Type B pancreatic cell (in vitro differentiated cells): ENCODE results near the gene SLU7. TPM values are rescaled to one million over a fixed set of nuclear protein-coding genes. Genes with fewer than 3 reads are reported as not detected.

Source experiments
- DNase-seq: peaks from one replicate; pipeline ENCODE4 v3.0.0; 2021; ENCODE audit warnings: mixed read lengths; ENCODE audit not compliant: unreplicated experiment; ENCODE audit errors: extremely low spot score
- H3K27ac Mint-ChIP-seq: 2 replicates; pipeline ENCODE4 v1.8.0; 2021; ENCODE audit warnings: mild to moderate bottlenecking, mixed read lengths
- H3K27me3 Mint-ChIP-seq: 2 replicates; pipeline ENCODE4 v1.8.0; 2021; ENCODE audit warnings: mixed read lengths
- H3K36me3 Mint-ChIP-seq: 2 replicates; pipeline ENCODE4 v1.8.0; 2021; ENCODE audit warnings: mixed read lengths
- H3K4me1 Mint-ChIP-seq: one replicate; pipeline ENCODE4 v1.8.0; 2021; ENCODE audit warnings: mixed read lengths; ENCODE audit not compliant: unreplicated experiment
- H3K4me3 Mint-ChIP-seq: 2 replicates; pipeline ENCODE4 v1.8.0; 2021; ENCODE audit warnings: mild to moderate bottlenecking, mixed read lengths
- H3K9me3 Mint-ChIP-seq: 2 replicates; pipeline ENCODE4 v1.8.0; 2021; ENCODE audit warnings: mixed read lengths
- total RNA-seq: library from RNA; stranded (reverse); gene quantifications from 2 replicates; pipeline ENCODE4 v1.2.1, GENCODE V29; 2021; ENCODE audit warnings: low replicate concordance
- TF ChIP-seq, protein P1 (sequence below): fragments of 200-600 bp; sonication (generic); conservative IDR thresholded peaks from 2 replicates; pipeline ENCODE4 v1.5.0; 2021; ENCODE audit warnings: antibody characterized with exemption, mild to moderate bottlenecking

SLU7 gene
- total RNA-seq, 1 donor from 2014 or later = 37.7 TPM

DNA sequence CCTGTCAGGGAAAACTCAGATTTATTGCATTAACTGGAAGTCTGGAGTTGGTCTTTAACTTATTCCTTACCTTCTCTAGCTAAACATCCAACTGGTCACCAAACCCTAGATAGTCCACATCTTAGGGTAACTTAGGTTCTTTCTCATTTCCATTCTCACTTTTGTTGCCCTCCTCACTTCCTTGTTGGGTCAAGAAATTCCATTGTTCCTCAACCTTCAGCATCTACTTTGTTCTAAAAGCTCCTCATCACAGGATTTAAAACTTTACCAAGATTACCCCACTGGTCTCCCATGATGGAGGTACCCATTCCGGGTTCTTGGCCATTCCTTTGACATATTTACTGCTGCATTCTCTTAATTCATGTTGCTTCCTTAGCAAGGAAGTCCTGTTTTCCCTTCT lies 34.9 kb upstream of the SLU7 start:
- H3K4me3 Mint-ChIP-seq = no peak overlapping the region
- H3K36me3 Mint-ChIP-seq = no peaks in the 10 kb centered on the region
- TF ChIP-seq, protein P1, sequence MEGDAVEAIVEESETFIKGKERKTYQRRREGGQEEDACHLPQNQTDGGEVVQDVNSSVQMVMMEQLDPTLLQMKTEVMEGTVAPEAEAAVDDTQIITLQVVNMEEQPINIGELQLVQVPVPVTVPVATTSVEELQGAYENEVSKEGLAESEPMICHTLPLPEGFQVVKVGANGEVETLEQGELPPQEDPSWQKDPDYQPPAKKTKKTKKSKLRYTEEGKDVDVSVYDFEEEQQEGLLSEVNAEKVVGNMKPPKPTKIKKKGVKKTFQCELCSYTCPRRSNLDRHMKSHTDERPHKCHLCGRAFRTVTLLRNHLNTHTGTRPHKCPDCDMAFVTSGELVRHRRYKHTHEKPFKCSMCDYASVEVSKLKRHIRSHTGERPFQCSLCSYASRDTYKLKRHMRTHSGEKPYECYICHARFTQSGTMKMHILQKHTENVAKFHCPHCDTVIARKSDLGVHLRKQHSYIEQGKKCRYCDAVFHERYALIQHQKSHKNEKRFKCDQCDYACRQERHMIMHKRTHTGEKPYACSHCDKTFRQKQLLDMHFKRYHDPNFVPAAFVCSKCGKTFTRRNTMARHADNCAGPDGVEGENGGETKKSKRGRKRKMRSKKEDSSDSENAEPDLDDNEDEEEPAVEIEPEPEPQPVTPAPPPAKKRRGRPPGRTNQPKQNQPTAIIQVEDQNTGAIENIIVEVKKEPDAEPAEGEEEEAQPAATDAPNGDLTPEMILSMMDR = no peak
- no peak overlapping the region for H3K27ac Mint-ChIP-seq
- DNase-seq = no peak
- no peaks in the 10 kb centered on the region for H3K9me3 Mint-ChIP-seq
- H3K4me1 Mint-ChIP-seq = no peaks in the 10 kb centered on the region
- peaks cover 10% of the 10 kb centered on the region for H3K27me3 Mint-ChIP-seq

DNA sequence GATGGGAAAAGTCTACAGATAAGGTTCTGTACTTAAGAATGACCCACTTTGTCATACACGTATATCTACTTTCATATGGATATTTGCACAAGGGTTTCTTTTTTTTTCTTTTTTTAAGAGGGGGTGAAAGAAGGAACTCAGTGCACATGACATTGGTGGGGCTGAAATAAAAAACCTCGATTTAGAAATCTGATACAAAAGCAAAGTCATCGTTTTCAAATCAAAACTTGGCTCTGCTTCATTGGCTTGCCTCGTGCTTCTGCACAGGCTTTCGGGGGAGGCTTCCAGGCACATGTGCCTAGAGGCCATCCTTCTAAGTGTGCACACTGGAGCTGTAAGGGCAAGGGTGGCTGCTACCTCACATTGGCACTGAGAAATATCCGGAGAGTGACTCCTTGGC lies 33.9 kb upstream of the SLU7 start:
- H3K27me3 Mint-ChIP-seq = peaks cover 10% of the 10 kb centered on the region
- no peak for DNase-seq
- H3K27ac Mint-ChIP-seq = no peak overlapping the region
- TF ChIP-seq, protein P1 = no peak
- no peaks in the 10 kb centered on the region for H3K9me3 Mint-ChIP-seq
- no peaks in the 10 kb centered on the region for H3K36me3 Mint-ChIP-seq
- no peaks in the 10 kb centered on the region for H3K4me1 Mint-ChIP-seq
- no peak overlapping the region for H3K4me3 Mint-ChIP-seq

DNA sequence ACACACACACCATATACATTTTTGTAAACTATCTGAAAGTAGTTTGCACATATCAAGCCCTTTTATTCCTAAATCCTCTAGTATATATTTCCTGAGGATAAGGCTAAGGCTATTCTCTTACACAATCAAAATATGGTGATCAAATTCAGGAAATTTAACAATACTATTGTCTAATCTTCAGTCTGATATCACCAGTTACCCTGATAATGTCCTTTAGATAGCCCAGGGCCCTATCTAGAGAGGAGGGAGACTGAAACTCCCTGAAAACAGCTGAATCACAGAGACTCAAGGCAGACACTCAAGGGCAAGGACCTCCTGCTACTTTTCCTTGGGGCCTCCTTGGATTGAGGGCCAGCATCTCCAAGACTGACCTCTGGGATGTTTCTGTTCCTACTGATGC lies 33.2 kb upstream of the SLU7 start:
- H3K4me3 Mint-ChIP-seq = no peak overlapping the region
- TF ChIP-seq, protein P1 = no peak
- H3K9me3 Mint-ChIP-seq = no peaks in the 10 kb centered on the region
- DNase-seq = no peak
- H3K27me3 Mint-ChIP-seq = peaks cover 10% of the 10 kb centered on the region
- no peaks in the 10 kb centered on the region for H3K4me1 Mint-ChIP-seq
- no peak overlapping the region for H3K27ac Mint-ChIP-seq
- no peaks in the 10 kb centered on the region for H3K36me3 Mint-ChIP-seq

DNA sequence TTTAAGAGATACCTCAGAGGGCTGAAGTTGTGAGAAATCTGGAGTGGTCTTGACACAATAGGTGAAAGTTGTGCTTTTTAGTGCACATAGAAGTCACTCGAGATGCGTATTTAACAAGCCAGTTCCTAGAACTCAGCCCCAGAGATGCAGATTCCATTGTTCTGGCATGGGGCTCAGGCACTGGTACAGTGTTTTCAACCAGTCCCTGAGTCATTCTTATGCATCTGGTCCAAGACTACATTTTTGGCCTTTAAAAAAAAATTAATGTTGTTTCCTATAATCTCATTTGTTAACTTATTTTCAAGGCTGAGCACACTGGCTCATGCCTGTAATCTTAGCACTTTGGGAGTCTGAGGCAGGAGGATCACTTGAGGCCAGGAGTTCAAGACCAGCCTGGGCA lies 32.4 kb upstream of the SLU7 start:
- no peaks in the 10 kb centered on the region for H3K9me3 Mint-ChIP-seq
- TF ChIP-seq, protein P1 = no peak
- DNase-seq = no peak
- H3K27me3 Mint-ChIP-seq = peaks cover 10% of the 10 kb centered on the region
- no peak overlapping the region for H3K4me3 Mint-ChIP-seq
- no peak overlapping the region for H3K27ac Mint-ChIP-seq
- no peaks in the 10 kb centered on the region for H3K36me3 Mint-ChIP-seq
- H3K4me1 Mint-ChIP-seq = no peaks in the 10 kb centered on the region

DNA sequence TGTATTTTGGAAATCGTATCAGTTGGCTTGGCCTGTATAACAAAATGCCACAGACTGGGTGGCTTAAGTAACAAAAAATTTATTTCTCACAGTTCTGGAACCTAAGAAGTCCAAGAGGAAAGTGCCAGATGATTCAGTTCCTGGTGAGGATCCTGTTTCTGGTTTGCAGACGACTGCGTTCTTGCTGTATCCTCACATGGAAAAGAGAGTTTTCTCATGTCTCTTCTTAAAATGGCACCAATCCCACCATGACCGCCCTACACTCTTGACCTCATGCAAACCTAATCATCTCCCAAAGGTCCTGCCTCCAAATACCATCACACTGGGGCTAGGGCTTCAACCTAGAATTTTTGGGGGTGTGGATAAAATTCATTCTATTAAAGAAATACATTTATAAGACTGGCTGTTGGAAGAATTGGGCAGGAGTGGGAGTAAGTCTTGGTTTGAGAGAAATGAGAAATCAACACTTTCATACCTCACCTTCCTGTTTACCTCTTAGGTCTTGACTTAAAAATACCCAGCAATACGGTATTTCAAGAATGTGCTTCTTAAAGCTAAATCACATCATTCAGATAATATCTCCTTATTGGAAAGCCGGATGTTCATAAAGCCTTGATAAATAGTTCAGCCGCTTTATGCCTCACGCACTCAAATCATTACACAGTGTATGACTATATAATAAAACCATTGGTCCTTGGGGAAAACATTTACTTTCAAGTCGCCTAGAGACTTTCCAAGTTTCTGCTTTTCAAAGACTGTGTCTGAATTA lies 31.5 kb upstream of the SLU7 start:
- peaks cover 10% of the 10 kb centered on the region for H3K27me3 Mint-ChIP-seq
- H3K4me1 Mint-ChIP-seq = no peaks in the 10 kb centered on the region
- H3K36me3 Mint-ChIP-seq = no peaks in the 10 kb centered on the region
- TF ChIP-seq, protein P1 = no peak
- no peak for DNase-seq
- no peak overlapping the region for H3K27ac Mint-ChIP-seq
- H3K9me3 Mint-ChIP-seq = no peaks in the 10 kb centered on the region
- H3K4me3 Mint-ChIP-seq = no peak overlapping the region
